ENCODE data around the gene KLHDC2. TPM values are rescaled to one million over a fixed set of nuclear protein-coding genes. Genes with fewer than 3 reads are reported as not detected.
"Not testable (repeated sequence)": the region's sequence is repeated elsewhere in the genome, so short reads cannot be mapped to it uniquely, and the experiment has no call there.

KLHDC2 gene, protein sequence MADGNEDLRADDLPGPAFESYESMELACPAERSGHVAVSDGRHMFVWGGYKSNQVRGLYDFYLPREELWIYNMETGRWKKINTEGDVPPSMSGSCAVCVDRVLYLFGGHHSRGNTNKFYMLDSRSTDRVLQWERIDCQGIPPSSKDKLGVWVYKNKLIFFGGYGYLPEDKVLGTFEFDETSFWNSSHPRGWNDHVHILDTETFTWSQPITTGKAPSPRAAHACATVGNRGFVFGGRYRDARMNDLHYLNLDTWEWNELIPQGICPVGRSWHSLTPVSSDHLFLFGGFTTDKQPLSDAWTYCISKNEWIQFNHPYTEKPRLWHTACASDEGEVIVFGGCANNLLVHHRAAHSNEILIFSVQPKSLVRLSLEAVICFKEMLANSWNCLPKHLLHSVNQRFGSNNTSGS
- polyA plus RNA-seq (ENCODE audit: insufficient read length): 75.0 TPM

DNA sequence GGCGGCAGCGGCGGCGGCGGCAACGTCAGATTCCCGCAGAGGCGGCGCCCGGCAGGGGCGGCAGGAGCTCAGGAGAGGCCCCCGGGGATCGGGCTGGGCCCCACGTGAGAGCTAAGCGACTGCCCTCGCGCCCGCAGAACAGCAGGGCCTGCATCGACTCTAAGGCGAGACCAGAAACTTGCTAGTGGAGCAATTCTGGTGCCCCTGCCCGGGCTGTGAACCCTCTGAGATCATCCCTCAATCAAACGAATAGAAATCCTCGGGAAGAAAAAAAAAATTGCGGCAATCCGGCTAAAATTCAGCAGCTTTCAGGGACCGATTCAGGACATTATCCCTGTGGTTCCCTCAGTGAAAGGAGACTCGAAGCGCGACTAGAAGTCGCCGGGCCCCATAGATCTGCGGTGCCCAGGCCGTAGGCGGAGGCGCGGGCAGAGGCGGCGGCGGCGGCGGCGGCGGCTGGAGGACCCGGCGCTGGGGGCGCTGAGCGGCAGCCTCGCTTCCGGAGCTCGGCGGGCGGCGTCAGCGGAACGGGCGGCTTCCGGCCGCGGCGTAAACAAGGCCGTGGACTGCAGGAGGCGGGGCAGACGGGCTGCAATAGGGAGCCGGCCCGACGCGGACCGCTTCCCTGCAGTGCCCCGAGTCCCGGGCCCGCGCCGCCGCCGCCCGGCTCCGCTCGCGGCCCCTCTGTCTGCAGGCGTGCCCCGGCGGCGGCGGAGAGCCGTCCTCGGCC is at the start of gene KLHDC2:
Gene KLHDC2, plus strand, starts transcription at position 583 of the 730 bp plus-strand sequence. CDS start 316 bp downstream, outside the sequence.
- DNase-seq (ENCODE audit: low read depth): peak; percentile 67

DNA sequence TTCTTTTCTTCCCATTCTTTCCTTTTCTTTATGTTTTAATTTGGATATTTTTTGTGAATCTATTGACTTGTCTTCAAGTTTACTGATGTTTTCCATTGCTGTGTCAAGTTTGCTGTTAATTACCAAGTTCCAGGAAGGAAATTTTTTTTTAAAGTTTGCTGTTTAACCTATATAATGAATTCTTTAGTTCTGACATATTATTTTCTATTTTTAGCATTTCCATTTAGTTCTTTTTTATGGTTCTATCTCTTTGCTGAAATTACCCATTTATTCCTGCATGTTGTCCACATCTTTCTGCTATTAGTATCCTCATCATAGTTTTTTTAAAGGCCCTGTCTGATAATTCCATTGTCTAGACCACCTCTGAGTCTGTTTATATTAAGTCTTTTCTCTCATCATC is 47.2 kb upstream of the KLHDC2 start:
- DNase-seq (ENCODE audit: low read depth): no peak

GRCh38 chr14:49721733-49722435 is 46.1 kb upstream of the KLHDC2 start:
- not testable (repeated sequence) for DNase-seq (ENCODE audit: low read depth)

DNA sequence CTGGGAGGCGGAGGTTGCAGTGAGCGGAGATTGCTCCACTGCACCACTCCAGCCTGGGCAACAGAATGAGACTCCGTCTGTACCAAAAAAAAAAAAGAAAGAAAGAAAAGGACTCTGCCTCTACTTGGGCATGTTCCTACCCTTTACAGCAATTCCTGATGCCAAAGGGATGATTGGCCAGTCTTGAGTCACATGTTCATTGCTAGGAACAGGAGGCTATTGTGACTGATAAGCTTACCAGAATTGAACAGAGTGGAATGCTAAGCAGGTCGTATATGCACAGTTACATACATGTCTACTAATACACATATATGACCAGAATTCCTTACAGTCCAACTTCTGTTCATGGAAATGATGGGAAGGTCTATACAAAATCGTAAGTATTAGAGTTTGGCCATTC is 40.8 kb upstream of the KLHDC2 start:
- no peak for DNase-seq (ENCODE audit: low read depth)

GRCh38 chr14:49732896-49733295 is 35.1 kb upstream of the KLHDC2 start:
- no peak for DNase-seq (ENCODE audit: low read depth)

GRCh38 chr14:49733836-49734235 is 34.1 kb upstream of the KLHDC2 start:
- DNase-seq (ENCODE audit: low read depth): peak; percentile 1

- not testable (repeated sequence) for DNase-seq (ENCODE audit: low read depth)
Observed at GRCh38 chr14:49735669-49736068, 32.3 kb upstream of the KLHDC2 start.

- no peak for DNase-seq (ENCODE audit: low read depth)
Observed at GRCh38 chr14:49745191-49745590, 22.8 kb upstream of the KLHDC2 start.

DNA sequence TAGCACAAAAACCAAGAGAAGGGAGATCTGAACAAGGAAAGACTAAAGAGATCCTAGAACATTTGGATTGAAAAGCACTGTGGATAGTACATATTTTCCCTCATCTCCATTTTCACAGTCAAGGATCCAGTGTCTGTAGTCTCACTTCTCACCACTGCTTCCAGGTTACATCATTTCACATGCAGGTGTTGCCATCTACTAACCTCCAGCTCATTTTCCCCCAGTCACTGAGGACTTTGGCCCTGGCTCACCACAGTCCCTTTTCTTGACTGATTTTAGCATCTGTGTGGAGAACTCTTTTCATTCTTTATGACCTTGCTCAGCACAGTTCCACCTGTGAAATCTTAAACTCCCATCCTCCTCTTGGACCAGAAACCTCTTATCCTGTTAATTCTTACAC is 21.5 kb upstream of the KLHDC2 start:
- not testable (repeated sequence) for DNase-seq (ENCODE audit: low read depth)

- no peak for DNase-seq (ENCODE audit: low read depth)
Observed at GRCh38 chr14:49754570-49755097, 13.3 kb upstream of the KLHDC2 start.

DNA sequence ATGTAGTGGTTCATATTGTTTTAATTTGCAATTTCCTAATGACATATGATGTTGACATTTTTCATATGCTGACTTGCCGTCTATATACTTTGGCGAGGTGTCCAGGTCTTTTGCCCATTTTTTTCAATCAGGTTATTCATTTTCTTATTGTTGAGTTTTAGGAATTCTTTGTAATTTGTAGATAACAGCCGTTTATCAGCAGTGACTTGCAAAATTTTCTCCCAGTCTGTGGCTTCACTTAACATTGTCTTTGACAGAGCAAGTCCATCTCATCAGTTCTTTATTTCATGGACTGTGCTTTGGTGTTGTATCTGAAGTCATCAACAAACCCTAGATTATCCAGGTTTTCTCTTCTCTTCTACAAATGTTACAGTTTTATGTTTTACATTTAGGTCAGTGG is 12.6 kb upstream of the KLHDC2 start:
- no peak for DNase-seq (ENCODE audit: low read depth)

DNA sequence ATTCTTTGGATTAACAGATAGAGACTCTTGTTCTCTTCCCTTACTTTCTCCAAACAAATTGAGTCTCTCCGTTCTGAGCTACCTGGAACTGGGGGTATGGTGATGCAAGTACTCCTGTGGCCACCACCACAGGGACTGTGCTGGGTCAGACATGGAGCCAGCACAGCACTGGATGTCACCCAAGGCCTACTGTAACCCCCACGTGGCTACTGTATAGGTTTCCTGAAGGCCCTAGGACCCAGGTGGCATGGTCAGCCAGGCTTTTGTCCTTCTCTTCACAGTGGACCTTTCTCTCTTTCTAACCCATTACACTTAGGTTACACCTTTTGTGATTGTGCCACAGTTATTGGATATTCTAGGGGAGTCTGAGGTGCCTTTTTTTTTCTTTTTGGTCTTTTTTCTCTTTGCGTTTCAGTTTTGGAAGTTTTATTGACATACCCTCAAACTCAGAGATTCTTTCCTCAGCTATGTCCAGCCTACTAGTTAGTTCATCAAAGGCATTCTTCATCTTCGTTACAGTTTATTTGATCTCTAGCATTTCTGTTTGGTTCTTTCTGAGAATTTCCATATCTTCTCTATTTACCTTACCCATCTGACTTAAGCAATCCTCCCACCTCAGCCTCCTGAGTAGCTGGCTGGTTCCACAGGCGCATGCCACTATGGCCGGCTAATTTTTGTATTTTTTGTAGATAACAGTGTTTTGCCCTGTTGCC is 6.0 kb upstream of the KLHDC2 start:
- DNase-seq (ENCODE audit: low read depth): no peak

- no peak for DNase-seq (ENCODE audit: low read depth)
Observed at GRCh38 chr14:49766839-49767238, 1.1 kb upstream of the KLHDC2 start.

- DNase-seq (ENCODE audit: low read depth): no peak
Observed at GRCh38 chr14:49767270-49767570, 733 bp upstream of the KLHDC2 start.

DNA sequence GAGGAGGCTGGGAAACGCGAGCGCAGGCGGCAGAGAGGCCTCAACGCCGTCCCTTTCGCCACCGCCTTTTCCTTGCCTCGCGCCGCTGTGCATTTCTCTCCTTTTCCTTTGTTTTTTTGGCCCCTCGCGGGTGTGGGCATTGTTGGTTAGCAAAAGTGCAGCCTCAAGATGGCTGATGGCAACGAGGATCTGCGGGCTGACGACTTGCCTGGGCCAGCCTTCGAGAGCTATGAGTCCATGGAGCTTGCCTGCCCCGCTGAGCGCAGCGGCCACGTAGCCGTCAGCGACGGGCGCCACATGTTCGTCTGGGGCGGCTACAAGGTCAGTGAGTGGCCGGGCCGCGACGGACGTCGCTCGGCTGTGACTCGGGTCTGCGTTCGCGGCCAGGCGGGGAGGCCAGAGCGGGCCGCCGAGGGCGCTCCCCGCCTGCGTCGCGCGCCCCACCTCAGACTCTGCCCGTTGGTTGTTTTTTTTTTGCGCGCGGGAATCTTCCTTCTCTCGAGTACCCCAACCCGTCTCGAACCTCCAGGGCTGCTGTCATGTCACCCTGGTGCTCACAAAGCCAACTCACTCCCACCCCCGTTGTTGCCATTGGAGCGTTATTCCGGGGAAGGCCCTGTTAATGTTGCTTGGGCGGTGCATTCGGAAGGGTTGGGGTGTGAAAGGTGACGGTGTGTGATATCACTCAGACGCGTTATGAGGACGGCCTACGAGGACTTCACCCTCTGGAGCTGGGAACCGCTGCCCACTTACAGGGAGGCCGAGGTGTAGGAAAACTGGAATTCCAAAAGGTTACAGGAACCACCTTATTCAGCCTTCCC is 558 bp downstream of the KLHDC2 start:
- DNase-seq (ENCODE audit: low read depth): peak; percentile 13

DNA sequence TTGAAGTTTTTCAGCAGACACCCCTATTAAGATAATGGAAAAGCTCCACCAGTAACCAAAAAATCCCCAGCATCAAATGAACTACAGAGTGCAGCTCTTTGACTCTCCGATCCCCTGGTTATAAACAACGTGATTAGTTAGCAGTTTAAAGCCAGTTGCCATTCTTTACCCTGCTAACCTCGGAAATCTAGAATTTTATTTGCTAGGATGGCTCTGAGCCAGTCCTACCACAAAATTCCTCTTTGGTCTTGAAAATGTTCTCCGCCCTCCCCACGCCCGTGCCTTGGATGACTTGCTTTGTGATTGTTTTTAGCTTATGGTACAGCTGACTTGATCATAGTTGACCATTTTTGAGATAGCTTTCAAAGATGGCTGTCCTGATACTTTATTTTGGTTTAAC is 1.2 kb downstream of the KLHDC2 start:
- no peak for DNase-seq (ENCODE audit: low read depth)

DNA sequence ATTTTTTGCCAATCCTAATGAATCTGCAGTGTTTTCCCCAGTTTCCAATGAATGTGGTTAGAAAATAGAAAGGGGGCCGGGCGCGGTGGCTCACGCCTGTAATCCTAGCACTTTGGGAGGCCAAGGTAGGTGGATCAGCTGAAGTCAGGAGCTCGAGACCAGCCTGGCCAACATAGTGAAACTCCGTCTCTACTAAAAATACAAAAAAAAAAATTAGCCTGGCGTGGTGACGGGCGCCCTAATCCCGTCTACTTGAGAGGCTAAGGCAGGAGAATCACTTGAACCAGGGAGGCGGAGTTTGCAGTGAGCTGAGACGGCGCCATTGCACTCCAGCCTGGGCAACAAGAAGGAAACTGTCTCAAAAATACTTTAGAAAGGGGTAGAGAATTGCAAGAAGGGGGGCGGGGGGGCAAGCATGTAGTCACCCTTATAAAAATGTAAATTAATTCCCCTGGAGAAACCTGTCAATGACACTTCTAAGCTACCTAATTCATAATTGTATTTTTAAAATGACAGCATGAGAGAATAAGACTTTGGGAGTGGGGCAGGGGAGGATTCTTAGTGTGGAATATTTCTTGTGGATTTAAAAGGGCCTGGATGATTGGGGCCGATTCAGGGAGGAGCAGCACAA is 1.7 kb downstream of the KLHDC2 start:
- DNase-seq (ENCODE audit: low read depth): no peak

DNA sequence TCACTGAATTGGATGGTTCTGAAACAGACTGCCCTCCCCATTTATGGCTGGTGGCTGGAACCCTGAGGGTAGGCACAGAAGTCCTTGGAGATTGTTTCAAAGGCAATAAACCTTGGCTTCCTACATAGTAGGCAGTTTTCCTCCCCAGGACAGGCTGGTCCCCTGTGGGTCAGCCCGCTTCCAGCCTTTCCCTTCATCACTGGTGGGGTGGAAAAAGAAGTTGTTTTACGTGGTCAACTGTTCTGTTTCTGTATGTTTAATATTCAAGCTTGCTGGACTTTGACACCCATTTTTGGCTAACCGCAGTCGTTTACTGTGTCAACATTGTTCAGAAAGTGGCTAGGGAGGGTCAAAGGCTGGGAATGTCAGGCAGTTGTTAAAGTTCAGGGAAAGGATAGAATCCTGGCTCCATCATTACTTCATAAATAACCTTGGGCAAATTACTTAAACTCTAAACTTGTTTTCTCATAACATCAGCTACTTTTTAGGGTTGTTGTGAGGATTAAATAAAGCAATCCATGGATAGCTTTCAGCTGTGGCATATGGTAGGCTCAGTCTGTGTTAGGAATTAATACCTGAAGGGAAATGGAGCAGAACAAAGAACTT is 2.4 kb downstream of the KLHDC2 start:
- no peak for DNase-seq (ENCODE audit: low read depth)

DNA sequence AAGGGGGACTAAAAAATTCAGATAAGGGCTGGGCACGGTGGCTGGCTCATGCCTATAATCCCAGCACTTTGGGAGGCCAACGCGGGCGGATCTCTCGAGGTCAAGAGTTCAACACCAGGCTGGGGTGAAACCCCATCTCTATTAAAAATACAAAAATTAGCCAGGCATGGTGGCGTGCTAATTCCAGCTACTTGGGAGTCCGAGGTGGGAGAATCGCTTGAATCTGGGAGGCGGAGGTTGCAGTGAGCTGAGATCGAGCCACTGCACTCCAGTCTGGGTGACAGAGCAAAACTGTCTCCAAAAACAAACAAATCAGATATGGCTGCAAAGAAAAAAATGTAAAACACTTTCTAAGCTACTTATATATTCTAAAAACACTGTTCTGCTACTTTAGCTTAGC is 3.7 kb downstream of the KLHDC2 start:
- DNase-seq (ENCODE audit: low read depth): not testable (repeated sequence)

DNA sequence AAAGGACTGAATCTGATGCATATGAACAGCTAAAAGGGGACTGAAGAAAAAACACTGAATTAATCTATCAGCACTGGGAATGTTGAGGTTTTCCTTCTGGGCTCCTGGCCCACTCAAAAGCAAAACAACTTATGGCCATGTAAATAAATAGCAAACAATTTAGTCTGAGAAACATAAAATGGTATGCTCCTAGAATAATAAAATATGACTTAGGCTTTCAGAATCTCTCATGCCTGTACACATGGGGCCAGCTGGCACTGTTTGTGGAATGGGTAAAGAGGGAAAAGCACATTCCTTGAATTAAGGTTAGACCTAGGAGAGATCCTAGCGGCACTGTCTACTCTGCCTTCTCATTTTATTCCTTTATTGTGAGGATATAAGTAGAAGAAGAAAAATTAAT is 6.2 kb downstream of the KLHDC2 start:
- no peak for DNase-seq (ENCODE audit: low read depth)

Data from forelimb muscle (tissue), 1 donor.